Renal pelvis (tissue), 4 donors: ENCODE results near the gene ZNF532. TPM values are rescaled to one million over a fixed set of nuclear protein-coding genes. Genes with fewer than 3 reads are reported as not detected.

Source experiments
- DNase-seq: peaks from one replicate; pipeline ENCODE4 v3.0.0-alpha.2; 2013
- polyA plus RNA-seq, 3 donors: library from polyadenylated mRNA; unstranded; fragments of 120-200 nt; gene quantifications; one replicate each; pipeline ENCODE4 v1.2.1, GENCODE V29; 2013; ENCODE audit not compliant: insufficient read length in 3 of 3

The ZNF532 gene
- polyA plus RNA-seq, 3 donors = 93.7 to 110 (median 97.5) TPM

DNA sequence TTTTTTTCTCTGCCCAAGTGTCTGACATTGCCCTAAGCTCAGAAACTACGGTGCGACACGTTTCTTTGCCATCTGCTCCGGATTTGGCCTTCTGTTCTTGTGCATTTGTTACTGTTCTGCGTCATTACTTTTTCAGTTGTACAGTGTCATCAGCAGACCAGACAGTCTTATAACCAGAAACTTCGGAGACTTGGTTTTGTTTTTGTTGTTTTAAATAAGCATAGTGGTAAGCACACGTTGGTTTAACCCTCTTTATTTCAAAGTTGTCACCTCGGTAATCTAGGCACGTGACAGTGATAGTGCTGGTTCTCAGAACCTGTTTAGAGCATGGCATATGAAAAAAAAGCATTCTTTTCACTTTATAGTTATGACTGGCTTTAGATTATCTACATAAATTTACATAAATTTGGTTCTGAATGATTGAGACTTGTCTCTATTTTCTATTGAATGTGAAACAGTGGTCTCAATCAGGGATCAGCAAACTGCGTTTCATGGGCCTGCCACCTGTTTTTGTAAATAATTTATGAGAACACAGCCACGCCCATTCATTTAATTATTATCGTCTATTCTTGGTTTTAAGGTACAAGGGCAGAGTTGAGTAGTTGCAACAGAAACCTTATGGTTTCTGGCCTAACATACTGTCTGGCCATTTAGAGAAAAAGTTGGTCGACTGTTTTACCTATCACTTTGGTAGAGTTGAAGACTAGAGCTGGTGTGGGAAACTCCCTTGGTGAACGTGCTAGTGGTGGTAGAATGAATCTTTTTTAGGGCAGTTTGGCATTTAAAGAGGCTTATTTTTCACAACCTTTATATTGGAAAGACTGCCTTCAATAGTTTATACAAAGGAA lies 106.5 kb downstream of the ZNF532 start:
- no peak for DNase-seq

GRCh38 chr18:58975296-58975695 lies 110.6 kb downstream of the ZNF532 start:
- no peak for DNase-seq

- DNase-seq = no peak
These were observed 111.1 kb downstream of the ZNF532 start for GRCh38 chr18:58975781-58976180.

- DNase-seq = no peak
These were observed 112.5 kb downstream of the ZNF532 start for GRCh38 chr18:58977223-58977622.

DNA sequence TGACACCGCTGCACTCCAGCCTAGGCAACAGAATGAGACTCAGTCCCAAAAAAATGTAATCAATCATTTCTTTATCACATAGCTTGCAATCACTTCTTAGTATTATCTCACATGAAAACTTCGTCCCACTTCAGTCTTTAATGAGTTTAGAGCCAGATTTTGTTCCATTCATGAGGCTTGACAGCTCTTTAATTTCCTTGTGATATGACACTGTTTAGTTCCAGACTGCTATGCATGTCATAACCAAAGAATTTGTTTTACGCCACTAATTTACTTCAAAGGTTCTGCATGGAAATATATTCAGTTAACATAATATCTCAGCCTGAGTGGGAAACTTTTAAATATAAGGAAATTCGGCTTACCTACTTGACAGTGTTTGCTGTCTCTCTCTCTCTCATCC lies 113.1 kb downstream of the ZNF532 start:
- DNase-seq = no peak

- no peak for DNase-seq
These were observed 114.2 kb downstream of the ZNF532 start for GRCh38 chr18:58978916-58979315.

GRCh38 chr18:58979615-58980014 lies 114.9 kb downstream of the ZNF532 start:
- DNase-seq = no peak

DNA sequence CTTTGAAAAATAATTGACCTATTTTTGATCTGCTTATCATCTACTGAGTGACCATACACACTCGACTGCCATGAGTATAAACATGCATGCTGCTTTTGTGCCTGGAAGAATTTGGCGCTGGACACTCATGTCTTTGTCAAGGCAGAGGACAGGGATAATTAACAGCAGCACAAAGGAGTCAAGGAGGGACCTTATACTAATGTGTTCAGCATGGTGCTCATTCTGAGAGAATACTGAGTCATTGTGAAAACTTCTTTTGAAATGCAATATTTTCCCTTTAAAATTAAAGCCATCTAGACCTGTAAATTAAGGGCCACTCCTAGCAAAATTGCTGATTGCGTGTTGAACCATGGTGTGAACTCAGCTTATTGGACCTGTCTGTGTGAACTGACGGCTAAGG lies 116.3 kb downstream of the ZNF532 start:
- DNase-seq = no peak

GRCh38 chr18:58983260-58984155 lies 118.8 kb downstream of the ZNF532 start:
- no peak for DNase-seq

GRCh38 chr18:58988600-58988999 lies 123.9 kb downstream of the ZNF532 start:
- no peak for DNase-seq

DNA sequence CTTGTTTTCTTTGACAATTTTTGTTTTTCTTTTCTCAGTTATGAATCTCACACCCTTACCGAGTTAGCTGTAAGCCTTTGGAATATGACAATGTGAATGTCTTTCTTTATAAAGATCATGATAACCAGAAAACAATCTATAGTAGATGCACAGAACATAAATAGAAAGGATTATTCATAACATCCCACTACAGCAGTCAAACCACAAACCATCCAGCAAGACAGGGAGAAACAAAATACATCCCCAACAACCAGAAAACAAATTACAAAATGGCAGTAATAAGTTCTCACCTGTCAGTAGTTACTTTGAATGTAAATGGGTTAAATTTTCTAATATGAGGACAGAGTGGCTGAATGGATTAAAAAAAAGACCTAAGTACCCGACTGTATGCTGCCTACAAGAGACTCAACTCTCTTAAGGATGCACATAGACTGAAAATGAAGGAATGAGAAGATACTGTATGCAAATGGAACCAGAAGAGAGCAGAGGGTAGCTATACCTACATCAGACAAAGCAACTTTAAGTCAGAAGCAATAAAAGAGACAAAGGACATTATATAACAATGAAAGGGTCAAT lies 124.6 kb downstream of the ZNF532 start:
- no peak for DNase-seq

DNA sequence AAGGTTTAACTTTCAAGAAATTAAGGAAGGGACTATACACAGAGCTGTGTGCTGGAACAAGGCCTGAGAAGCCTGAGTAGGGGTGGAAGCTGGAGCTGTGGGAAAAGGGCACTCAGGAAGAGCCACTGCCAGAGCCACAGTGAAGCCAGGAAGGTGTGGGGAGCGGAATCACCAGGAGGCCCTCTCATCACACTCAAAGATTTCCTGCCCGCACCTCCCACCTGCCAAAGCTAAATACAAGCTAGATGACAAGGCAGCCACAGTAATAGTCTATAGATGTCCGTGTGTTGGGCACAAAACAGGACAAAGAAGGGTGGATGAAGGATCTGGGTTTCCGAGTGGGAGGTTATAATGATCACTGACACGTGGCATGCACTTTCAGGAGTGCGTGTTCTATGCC lies 126.0 kb downstream of the ZNF532 start:
- no peak for DNase-seq

GRCh38 chr18:58991167-58991798 lies 126.6 kb downstream of the ZNF532 start:
- no peak for DNase-seq

- DNase-seq = no peak
These were observed 127.9 kb downstream of the ZNF532 start for GRCh38 chr18:58992301-58993231.

- DNase-seq = no peak
These were observed 128.6 kb downstream of the ZNF532 start for GRCh38 chr18:58993260-58993659.

- DNase-seq = no peak
These were observed 131.0 kb downstream of the ZNF532 start for GRCh38 chr18:58995663-58996062.

DNA sequence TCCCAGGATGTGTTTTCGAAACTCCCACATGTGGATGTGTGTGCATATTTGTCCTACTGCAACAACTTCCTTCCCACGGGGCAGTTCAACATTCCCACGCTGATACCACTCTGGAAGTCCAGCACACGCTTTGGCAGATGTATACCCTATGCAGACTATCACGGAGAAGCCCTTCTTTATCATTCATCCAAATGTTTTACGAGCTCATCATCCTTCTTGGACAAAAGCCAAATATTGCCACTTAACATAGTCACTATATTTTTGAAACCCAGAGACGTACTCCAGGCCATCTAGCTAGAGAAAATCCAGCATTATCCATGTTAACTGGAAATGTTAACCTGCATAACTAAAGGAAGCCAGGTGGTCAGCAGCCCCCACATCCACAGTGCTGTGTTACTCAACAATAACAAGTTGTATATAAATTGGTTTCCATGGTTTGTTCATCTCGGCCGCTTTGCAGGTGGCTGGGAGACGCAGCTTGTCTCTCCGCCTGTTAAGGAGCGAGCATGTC lies 131.5 kb downstream of the ZNF532 start:
- DNase-seq = no peak

- DNase-seq = no peak
These were observed 132.0 kb downstream of the ZNF532 start for GRCh38 chr18:58996696-58997095.

GRCh38 chr18:58997811-58998337 lies 133.2 kb downstream of the ZNF532 start:
- no peak for DNase-seq
